Sigmoid colon (tissue), 7 donors: ENCODE results near the gene CYP26C1. TPM values are rescaled to one million over a fixed set of nuclear protein-coding genes. Genes with fewer than 3 reads are reported as not detected.

Experiments used
- DNase-seq: peaks from one replicate; pipeline ENCODE4 v3.0.0-alpha.2; 2019
- H3K27ac ChIP-seq, 4 donors: fragments of 200-600 bp; sonication (generic); one replicate each; pipeline ENCODE4 v1.5.1; 2016 to 2019; ENCODE audit warnings: mild to moderate bottlenecking in 1 of 4
- H3K27me3 ChIP-seq, 3 donors: fragments of 200-600 bp; sonication (generic); one replicate each; pipeline ENCODE4 v1.5.1; 2019; ENCODE audit warnings: mild to moderate bottlenecking in 1 of 3
- H3K36me3 ChIP-seq, 4 donors: fragments of 200-600 bp; sonication (generic); one replicate each; pipeline ENCODE4 v1.5.1; 2016 to 2019
- H3K4me1 ChIP-seq, 4 donors: fragments of 200-600 bp; sonication (generic); one replicate each; pipeline ENCODE4 v1.5.1; 2017 to 2019
- H3K4me3 ChIP-seq, 4 donors: fragments of 200-600 bp; sonication (generic); one replicate each; pipeline ENCODE4 v1.5.1; 2017 to 2019; ENCODE audit warnings: mild to moderate bottlenecking in 2 of 4, moderate library complexity in 1 of 4
- H3K9me3 ChIP-seq, 4 donors: fragments of 200-600 bp in 3 of 4; sonication (generic) in 3 of 4; one replicate each; pipeline versions ENCODE4 v1.5.1 to v1.6.1; 2013 to 2019
- EP300 ChIP-seq, 4 donors: sonication (generic); formaldehyde crosslinking; IDR thresholded peaks; one replicate each; pipeline ENCODE4 v1.6.1; 2017; ENCODE audit warnings: antibody characterized with exemption in 4 of 4
- POLR2A ChIP-seq, 2 donors: fragments of 450-650 bp; IDR thresholded peaks; one replicate each; pipeline ENCODE4 v1.6.1; 2016; ENCODE audit warnings: antibody characterized with exemption in 2 of 2, mild to moderate bottlenecking in 2 of 2, moderate library complexity in 2 of 2
- POLR2AphosphoS5 ChIP-seq, 4 donors: sonication (generic); formaldehyde crosslinking; IDR thresholded peaks; one replicate each; pipeline ENCODE4 v1.6.1; 2017; ENCODE audit warnings: antibody characterized with exemption in 4 of 4
- WGBS, 2 donors: extraction: QIAGEN DNeasy Blood & Tissue Kit; methylation state at CpG; one replicate each; pipeline ENCODE4 v1.1.7; 2013; 5-methylcytosine and 5-hydroxymethylcytosine counted together
- intact Hi-C: fragments of 100-400 bp; cut with DNase I; formaldehyde crosslinking; loops from one replicate; pipeline ENCODE4 v1.15.1; 2023
- polyA plus RNA-seq, 3 donors: library from polyadenylated mRNA; stranded (reverse); fragments of 200-250 nt; gene quantifications; one replicate each; pipeline ENCODE4 v1.2.3, GENCODE V29; 2013
- total RNA-seq, 4 donors: library from RNA; depleted of rRNA; stranded (reverse); fragments of >200 nt; gene quantifications; one replicate each; pipeline ENCODE4 v1.1.0, GENCODE V29; 2016
- TF ChIP-seq, protein P1 (sequence below), 4 experiments: fragments of 450-650 bp in 3 of 4; fragments of 200-600 bp in 1 of 4; IDR thresholded peaks; one replicate each; pipeline ENCODE4 v1.5.1; 2016 to 2019; ENCODE audit warnings: antibody characterized with exemption in 4 of 4, mild to moderate bottlenecking in 3 of 4, moderate library complexity in 2 of 4
- donor health status: healthy with polysubstance abuse.
- donor health status: Bipolar disorder and iron deficiency.
- donor health status: healthy.

Gene CYP26C1
- total and polyA plus RNA-seq, 7 donors = 0.03 to 0.14 TPM; not detected in 5

DNA sequence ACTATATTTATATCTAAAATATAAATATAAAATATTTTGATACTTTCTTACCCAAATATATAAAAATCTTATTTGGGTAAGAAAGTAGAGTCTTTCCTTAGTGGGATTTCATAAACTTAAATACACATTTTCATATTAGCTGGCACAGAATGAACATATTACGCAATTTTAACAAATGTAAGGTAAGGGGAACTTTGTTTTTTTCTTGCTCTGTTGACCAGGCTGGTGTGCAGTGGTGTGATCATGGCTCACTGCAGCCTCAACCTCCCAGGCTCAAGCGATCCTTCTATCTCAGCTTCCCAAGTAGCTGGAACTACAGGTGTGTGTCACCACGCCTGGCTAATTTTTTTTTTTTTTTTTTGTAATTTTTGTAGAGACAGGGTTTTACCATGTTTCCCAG is 31.4 kb downstream of the CYP26C1 start:
- Histone ChIP-seq H3K4me3 (no peak overlapping the region), H3K4me1 (no peaks in the 10 kb centered on the region), H3K36me3 (no peaks in the 10 kb centered on the region), H3K27me3 (no peaks in the 10 kb centered on the region), H3K9me3 (no peaks in the 10 kb centered on the region), H3K27ac (no peak overlapping the region)
- intact Hi-C loops = no loop called here
- TF ChIP-seq POLR2A (IDR thresholded peaks at IDR 0.05) (no peak), EP300 (IDR thresholded peaks at IDR 0.05) (no peak), POLR2AphosphoS5 (IDR thresholded peaks at IDR 0.05) (no peak)
- TF ChIP-seq, protein P1, sequence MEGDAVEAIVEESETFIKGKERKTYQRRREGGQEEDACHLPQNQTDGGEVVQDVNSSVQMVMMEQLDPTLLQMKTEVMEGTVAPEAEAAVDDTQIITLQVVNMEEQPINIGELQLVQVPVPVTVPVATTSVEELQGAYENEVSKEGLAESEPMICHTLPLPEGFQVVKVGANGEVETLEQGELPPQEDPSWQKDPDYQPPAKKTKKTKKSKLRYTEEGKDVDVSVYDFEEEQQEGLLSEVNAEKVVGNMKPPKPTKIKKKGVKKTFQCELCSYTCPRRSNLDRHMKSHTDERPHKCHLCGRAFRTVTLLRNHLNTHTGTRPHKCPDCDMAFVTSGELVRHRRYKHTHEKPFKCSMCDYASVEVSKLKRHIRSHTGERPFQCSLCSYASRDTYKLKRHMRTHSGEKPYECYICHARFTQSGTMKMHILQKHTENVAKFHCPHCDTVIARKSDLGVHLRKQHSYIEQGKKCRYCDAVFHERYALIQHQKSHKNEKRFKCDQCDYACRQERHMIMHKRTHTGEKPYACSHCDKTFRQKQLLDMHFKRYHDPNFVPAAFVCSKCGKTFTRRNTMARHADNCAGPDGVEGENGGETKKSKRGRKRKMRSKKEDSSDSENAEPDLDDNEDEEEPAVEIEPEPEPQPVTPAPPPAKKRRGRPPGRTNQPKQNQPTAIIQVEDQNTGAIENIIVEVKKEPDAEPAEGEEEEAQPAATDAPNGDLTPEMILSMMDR (IDR thresholded peaks at IDR 0.05) = no peak
- no peak for DNase-seq
- 92 to 93% methylated on average over 3 of the region's 3 CpGs for WGBS, 2 donors

DNA sequence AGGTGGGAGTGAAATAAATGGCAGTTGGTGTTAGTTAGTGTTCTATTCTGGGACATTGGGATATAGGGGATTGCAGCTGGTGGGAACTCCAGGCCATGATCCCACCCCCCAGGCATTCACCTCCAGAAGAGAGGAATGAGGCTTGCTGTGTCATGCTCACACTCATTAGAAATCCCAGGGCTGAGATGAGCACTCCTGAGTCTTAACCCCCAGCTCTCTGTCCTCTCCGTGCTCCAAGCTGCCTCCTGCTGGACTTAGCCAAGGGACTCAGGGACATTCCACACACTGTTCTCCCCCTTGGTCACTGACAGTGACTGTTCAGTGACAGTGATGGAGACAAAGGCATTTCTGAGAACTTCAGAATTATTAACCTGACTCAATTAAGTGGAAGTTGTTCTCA is 34.6 kb downstream of the CYP26C1 start:
- no peaks in the 10 kb centered on the region for H3K27me3 ChIP-seq
- no peaks in the 10 kb centered on the region for H3K4me1 ChIP-seq
- DNase-seq = no peak
- H3K36me3 ChIP-seq = no peaks in the 10 kb centered on the region
- H3K9me3 ChIP-seq = no peaks in the 10 kb centered on the region
- no peak overlapping the region for H3K27ac ChIP-seq
- WGBS, 2 donors = 76 to 82% methylated on average over 1 of the region's 1 CpG
- TF ChIP-seq, protein P1 (IDR thresholded peaks at IDR 0.05) = no peak
- TF ChIP-seq EP300 (IDR thresholded peaks at IDR 0.05) = no peak
- no peak for TF ChIP-seq POLR2A (IDR thresholded peaks at IDR 0.05)
- TF ChIP-seq POLR2AphosphoS5 (IDR thresholded peaks at IDR 0.05) = no peak
- no peak overlapping the region for H3K4me3 ChIP-seq
- intact Hi-C loops = no loop called here

DNA sequence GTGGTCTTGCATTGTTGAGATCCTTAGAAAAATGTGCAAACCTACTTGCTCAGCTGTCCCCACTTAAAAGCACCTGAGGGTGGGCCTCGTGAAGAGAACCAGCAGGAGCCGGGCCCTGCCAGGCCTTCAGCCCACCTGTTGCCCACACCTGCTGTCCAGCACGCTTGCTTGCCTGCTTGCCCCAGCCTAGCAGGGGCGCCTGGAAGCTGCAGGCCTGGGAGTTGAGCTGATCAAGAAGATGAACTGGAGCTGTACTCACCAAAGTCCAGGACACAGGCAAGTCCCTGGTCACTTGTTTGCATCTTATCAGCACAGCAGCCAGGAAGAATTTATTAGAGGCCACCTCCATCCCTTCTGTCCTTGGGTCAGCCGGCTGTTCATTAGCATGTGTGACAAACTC is 36.3 kb downstream of the CYP26C1 start:
- Histone ChIP-seq H3K9me3 (no peaks in the 10 kb centered on the region), H3K36me3 (no peaks in the 10 kb centered on the region), H3K4me1 (no peaks in the 10 kb centered on the region), H3K27ac (no peak overlapping the region), H3K27me3 (no peaks in the 10 kb centered on the region), H3K4me3 (no peak overlapping the region)
- no peak for DNase-seq
- WGBS, 2 donors = 87 to 92% methylated on average over 5 of the region's 5 CpGs
- TF ChIP-seq POLR2A (IDR thresholded peaks at IDR 0.05) = no peak
- TF ChIP-seq EP300 (IDR thresholded peaks at IDR 0.05) = no peak
- no peak for TF ChIP-seq POLR2AphosphoS5 (IDR thresholded peaks at IDR 0.05)
- intact Hi-C loops = no loop called here

DNA sequence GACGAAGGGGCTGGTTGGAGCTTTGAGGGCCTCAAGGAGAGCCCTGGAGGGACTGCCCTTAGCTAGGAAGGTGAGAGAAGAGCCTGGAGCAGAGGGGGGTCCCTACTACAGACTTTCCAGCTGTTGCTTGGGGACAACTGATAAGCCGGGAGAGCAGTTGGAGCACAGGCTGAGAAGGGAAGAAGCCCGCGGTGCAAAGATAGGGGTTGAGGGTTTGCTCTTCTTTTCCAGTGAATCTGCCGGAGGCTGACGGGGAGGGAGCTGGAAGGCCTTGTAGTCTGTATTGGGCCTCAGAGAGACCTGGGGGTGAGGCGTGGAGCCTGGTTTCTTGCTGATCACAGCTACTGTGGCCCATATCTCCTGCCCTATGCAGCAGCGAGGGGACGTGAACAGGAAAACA is 36.8 kb downstream of the CYP26C1 start:
- H3K27ac ChIP-seq = no peak overlapping the region
- TF ChIP-seq POLR2AphosphoS5 (IDR thresholded peaks at IDR 0.05) = no peak
- TF ChIP-seq, protein P1 (IDR thresholded peaks at IDR 0.05) = no peak
- no peak for TF ChIP-seq EP300 (IDR thresholded peaks at IDR 0.05)
- TF ChIP-seq POLR2A (IDR thresholded peaks at IDR 0.05) = no peak
- 90 to 91% methylated on average over 9 of the region's 9 CpGs for WGBS, 2 donors
- H3K4me3 ChIP-seq = no peak overlapping the region
- H3K9me3 ChIP-seq = no peaks in the 10 kb centered on the region
- intact Hi-C loops = no loop called here
- DNase-seq = no peak
- H3K27me3 ChIP-seq = no peaks in the 10 kb centered on the region
- H3K36me3 ChIP-seq = no peaks in the 10 kb centered on the region
- H3K4me1 ChIP-seq = no peaks in the 10 kb centered on the region

DNA sequence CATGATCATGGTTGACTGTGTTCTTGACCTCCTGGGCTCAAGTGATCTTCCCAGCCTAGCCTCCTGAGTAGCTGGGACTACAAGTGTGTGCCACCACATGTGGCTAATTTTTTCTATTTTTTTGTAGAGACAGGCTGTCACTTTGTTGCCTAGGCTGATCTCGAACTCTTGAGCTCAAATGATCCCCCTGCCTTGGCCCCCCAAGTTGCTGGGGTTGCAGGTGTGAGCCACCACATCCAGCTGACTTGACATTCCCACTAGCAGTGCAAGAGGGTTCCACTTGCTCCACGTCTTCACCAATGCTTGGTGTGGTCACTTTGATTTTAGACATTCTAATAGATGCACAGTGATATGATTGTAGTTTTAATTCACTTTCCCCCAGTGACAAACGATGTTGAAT is 38.2 kb downstream of the CYP26C1 start:
- WGBS, 2 donors = 88 to 89% methylated on average over 3 of the region's 3 CpGs
- TF ChIP-seq, protein P1 (IDR thresholded peaks at IDR 0.05) = no peak
- no peak for TF ChIP-seq EP300 (IDR thresholded peaks at IDR 0.05)
- TF ChIP-seq POLR2AphosphoS5 (IDR thresholded peaks at IDR 0.05) = no peak
- no peak for TF ChIP-seq POLR2A (IDR thresholded peaks at IDR 0.05)
- no peak for DNase-seq
- Histone ChIP-seq H3K27ac (no peak overlapping the region), H3K9me3 (peaks cover 0 to 2% (median 0%) of the 10 kb centered on the region in 4 donors), H3K4me1 (no peaks in the 10 kb centered on the region), H3K4me3 (no peak overlapping the region), H3K27me3 (no peaks in the 10 kb centered on the region), H3K36me3 (no peaks in the 10 kb centered on the region)
- intact Hi-C loops = no loop called here
